Endothelial cell of umbilical vein (primary cell): ENCODE measurements around the gene RPH3AL. TPM values are rescaled to one million over a fixed set of nuclear protein-coding genes. Genes with fewer than 3 reads are reported as not detected.

Experiments used
- BruUV-seq: library from RNA; stranded (reverse); fragments of 400-500 nt; replicated peaks from 2 replicates; lab custom pipeline; 2021; lab: Mats Ljungman, UMichigan
- CTCF ChIA-PET: fragments of 300-600, 350-600 bp; sonication (Branson Sonifier 250); formaldehyde crosslinking; loops from one replicate; lab custom pipeline; 2021; ENCODE audit warnings: antibody characterized with exemption, inconsistent platforms; lab: Charles Lee
- POLR2A ChIA-PET: fragments of 300-600, 350-600 bp; sonication (Branson Sonifier 250); formaldehyde crosslinking; loops from one replicate; lab custom pipeline; 2021; ENCODE audit warnings: antibody characterized with exemption, inconsistent platforms; lab: Charles Lee
- DNase-seq: peaks from one replicate; pipeline ENCODE4 v3.0.0-alpha.2; 2011; ENCODE audit warnings: low read depth, low spot score
- FAIRE-seq: peaks from 2 replicates; lab custom pipeline; 2011; peaks lifted over from hg19 to GRCh38; lab: Jason Lieb, UNC
- H2AFZ ChIP-seq: 2 replicates; pipeline ENCODE4 v1.6.0; 2012; ENCODE audit warnings: low read depth, low read length, control low read depth, inconsistent platforms
- H3K27ac ChIP-seq: 2 replicates; pipeline ENCODE4 v1.5.1; 2011; ENCODE audit warnings: low read depth, mild to moderate bottlenecking, control low read depth, low read length, moderate library complexity; ENCODE audit not compliant: insufficient read depth
- H3K27me3 ChIP-seq, 2 experiments: 2 replicates each; pipeline versions ENCODE4 v1.6.0 to v1.6.1; 2011; ENCODE audit warnings: low read length in 2 of 2, mixed read lengths in 1 of 2; ENCODE audit not compliant: control insufficient read depth in 2 of 2, insufficient read depth in 2 of 2
- H3K36me3 ChIP-seq, 2 experiments: 2 replicates in 1 of 2; 3 replicates in 1 of 2; pipeline ENCODE4 v1.5.1; 2011; ENCODE audit warnings: low read length in 2 of 2, mild to moderate bottlenecking in 1 of 2, moderate library complexity in 1 of 2; ENCODE audit not compliant: control insufficient read depth in 2 of 2, insufficient read depth in 2 of 2; ENCODE audit errors: extremely low read depth in 1 of 2
- H3K4me1 ChIP-seq: 3 replicates; pipeline ENCODE4 v1.5.1; 2011; ENCODE audit warnings: mild to moderate bottlenecking, low read length; ENCODE audit not compliant: control insufficient read depth, insufficient read depth; ENCODE audit errors: extremely low read depth
- H3K4me2 ChIP-seq: 2 replicates; pipeline ENCODE4 v1.6.1; 2011; ENCODE audit warnings: low read length, control low read depth, mixed read lengths; ENCODE audit not compliant: insufficient read depth
- H3K4me3 ChIP-seq, 3 experiments: fragments of 200-600 bp in 1 of 3; sonication (generic), shearing (Covaris generic) in 1 of 3; replicated peaks in 1 of 3; 2 replicates each; pipeline ENCODE4 v1.5.1; 2011 to 2016; ENCODE audit warnings: control low read depth in 3 of 3, low read length in 3 of 3, mild to moderate bottlenecking in 2 of 3, inconsistent platforms in 1 of 3, low read depth in 1 of 3, moderate library complexity in 1 of 3; ENCODE audit not compliant: insufficient read depth in 1 of 3
- H3K79me2 ChIP-seq: 2 replicates; pipeline ENCODE4 v1.6.0; 2012; ENCODE audit warnings: low read length, inconsistent platforms; ENCODE audit not compliant: control insufficient read depth, insufficient read depth
- H3K9ac ChIP-seq: replicated peaks from 2 replicates; pipeline ENCODE3; 2011; ENCODE audit warnings: low read length, control low read depth; ENCODE audit not compliant: insufficient read depth; ENCODE audit errors: extremely low read depth
- H3K9me1 ChIP-seq: replicated peaks from 3 replicates; pipeline ENCODE4 v1.6.0; 2011; ENCODE audit warnings: mild to moderate bottlenecking, low read length; ENCODE audit not compliant: control insufficient read depth, insufficient read depth; ENCODE audit errors: extremely low read depth
- H3K9me3 ChIP-seq: replicated peaks from 2 replicates; pipeline ENCODE4 v1.5.1; 2012; ENCODE audit warnings: low read length, inconsistent platforms; ENCODE audit not compliant: control insufficient read depth, insufficient read depth
- H4K20me1 ChIP-seq: replicated peaks from 2 replicates; pipeline ENCODE3; 2011; ENCODE audit warnings: mild to moderate bottlenecking, low read length; ENCODE audit not compliant: control insufficient read depth, insufficient read depth; ENCODE audit errors: extremely low read depth
- EZH2 ChIP-seq: IDR thresholded peaks from 2 replicates; pipeline ENCODE4 v1.6.1; 2012; ENCODE audit warnings: borderline replicate concordance, low read depth, mild to moderate bottlenecking, moderate library complexity, low read length, inconsistent platforms; ENCODE audit not compliant: severe bottlenecking
- FOS ChIP-seq: IDR thresholded peaks from 2 replicates; pipeline ENCODE4 v1.6.1; 2011; ENCODE audit warnings: mild to moderate bottlenecking, low read length, moderate library complexity, borderline replicate concordance; ENCODE audit not compliant: insufficient read depth
- GATA2 ChIP-seq: IDR thresholded peaks from 2 replicates; pipeline ENCODE4 v1.7.0; 2011; ENCODE audit warnings: low read depth, mild to moderate bottlenecking, moderate library complexity, mixed read lengths, low read length; ENCODE audit not compliant: insufficient read length, insufficient read depth
- JUN ChIP-seq: IDR thresholded peaks from 2 replicates; pipeline ENCODE4 v1.6.1; 2011; ENCODE audit warnings: borderline replicate concordance, low read depth; ENCODE audit not compliant: insufficient read length, insufficient read depth
- MYC ChIP-seq: IDR thresholded peaks from one replicate; pipeline ENCODE4 v1.6.1; 2011; ENCODE audit warnings: mild to moderate bottlenecking, low read depth, low read length
- POLR2A ChIP-seq: IDR thresholded peaks from 2 replicates; pipeline ENCODE4 v1.6.1; 2012; ENCODE audit warnings: low read depth, mild to moderate bottlenecking, control low read depth, low read length
- POLR2AphosphoS5 ChIP-seq: IDR thresholded peaks from 2 replicates; pipeline ENCODE4 v1.6.1; 2012; ENCODE audit warnings: low read depth, mild to moderate bottlenecking, control low read depth, low read length, moderate library complexity; ENCODE audit not compliant: insufficient read depth
- dilution Hi-C: fragments of 300-500 bp; cut with MboI; formaldehyde crosslinking; loops from one replicate; pipeline ENCODE4 v1.15.0; 2019; ENCODE audit warnings: low sequenced_read_pairs; ENCODE audit not compliant: extremely low pct_ligation_motif_present
- intact Hi-C: fragments of 100-400 bp; cut with micrococcal nuclease; formaldehyde crosslinking; loops from one replicate; pipeline ENCODE4 v1.10.0; 2022
- polyA plus RNA-seq, 4 experiments: library from polyadenylated mRNA; depleted of rRNA in 3 of 4; stranded (reverse) in 3 of 4; unstranded in 1 of 4; fragments of >200 nt; gene quantifications; 2 replicates each; pipeline versions ENCODE4 v1.2.1 to v1.2.3, GENCODE V29; 2011 to 2012; ENCODE audit warnings: missing spikeins in 1 of 4
- total RNA-seq: library from RNA; stranded (reverse); gene quantifications from 2 replicates; pipeline ENCODE4 v1.2.3, GENCODE V29; 2021
- TF ChIP-seq, protein P1 (sequence below), 2 donors: IDR thresholded peaks; 1 replicate in 1 of 2; 2 replicates in 1 of 2; pipeline ENCODE4 v1.5.1; 2011; ENCODE audit warnings: low read length in 2 of 2, mild to moderate bottlenecking in 2 of 2, moderate library complexity in 2 of 2, control low read depth in 1 of 2, inconsistent platforms in 1 of 2, low read depth in 1 of 2; ENCODE audit not compliant: insufficient read depth in 1 of 2; ENCODE audit errors: extremely low read depth in 1 of 2
- TF ChIP-seq, protein P2 (sequence below): IDR thresholded peaks from 2 replicates; pipeline ENCODE4 v1.6.1; 2011; ENCODE audit not compliant: insufficient read depth, insufficient read length

The RPH3AL gene
- total and polyA plus RNA-seq, 2 donors (not counting 3 experiments of a cell fraction or from before 2014, with no cell fraction given), result 4.1 to 7.0 TPM

DNA sequence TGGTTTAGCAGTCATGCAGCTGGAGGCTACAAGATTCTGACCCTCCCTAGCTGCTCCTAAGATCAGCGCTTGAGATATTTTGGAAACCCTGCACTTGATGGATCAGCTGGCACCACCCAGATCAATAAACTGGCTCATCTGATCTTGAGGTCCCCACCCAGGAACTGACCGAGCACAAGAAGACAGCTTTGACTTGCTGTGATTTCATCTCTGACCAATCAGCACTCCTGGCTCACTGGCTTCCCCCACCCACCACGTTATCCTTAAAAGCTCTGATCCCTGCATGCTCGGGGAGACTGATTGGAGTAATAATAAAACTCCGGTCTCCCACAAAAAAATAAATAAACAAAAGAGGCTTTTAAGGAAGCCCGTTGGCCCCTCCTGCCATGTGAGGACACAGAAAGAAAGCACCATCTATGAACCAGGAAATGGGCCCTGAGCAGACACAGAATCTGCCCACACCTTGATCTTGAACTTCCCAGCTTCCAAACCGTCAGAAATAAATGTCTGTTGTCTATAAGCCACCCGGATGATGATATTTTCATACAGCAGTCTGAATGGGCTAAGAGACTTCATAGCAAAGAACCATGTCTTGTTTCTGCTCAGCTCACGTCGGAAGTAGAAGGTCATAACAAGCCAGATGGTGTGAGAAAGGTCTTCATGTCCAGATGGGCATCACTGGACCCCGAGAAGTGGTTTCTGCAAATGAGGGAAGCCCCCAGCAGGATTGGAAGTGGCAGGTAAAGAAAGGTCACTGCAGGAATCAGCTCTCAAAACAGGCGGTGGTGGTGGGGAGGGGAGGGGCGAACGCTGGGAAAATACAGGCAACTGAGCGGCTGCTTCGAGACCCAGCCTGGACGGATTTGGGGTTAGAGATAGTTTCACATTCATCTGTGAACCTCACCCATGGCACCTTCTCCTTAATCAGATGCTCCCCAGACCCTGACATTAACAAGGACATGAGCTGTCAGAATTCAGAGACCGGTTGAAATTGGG lies 19.8 kb upstream of the RPH3AL start:
- Histone ChIP-seq H3K27me3 (peaks cover 0 to 3% of the 10 kb centered on the region in 2 experiments), H2AFZ (no peak overlapping the region), H3K9me1 (no peaks in the 10 kb centered on the region), H3K4me3 (no peak overlapping the region), H3K9ac (no peak overlapping the region), H3K27ac (no peak overlapping the region), H3K79me2 (no peaks in the 10 kb centered on the region), H3K4me2 (no peak overlapping the region), H3K9me3 (no peaks in the 10 kb centered on the region), H3K36me3 (no peaks in the 10 kb centered on the region), H4K20me1 (no peaks in the 10 kb centered on the region), H3K4me1 (no peaks in the 10 kb centered on the region)
- POLR2A ChIA-PET, result no interaction called here
- dilution Hi-C loops (no loop called here), intact Hi-C loops (no loop called here)
- TF ChIP-seq, protein P1, sequence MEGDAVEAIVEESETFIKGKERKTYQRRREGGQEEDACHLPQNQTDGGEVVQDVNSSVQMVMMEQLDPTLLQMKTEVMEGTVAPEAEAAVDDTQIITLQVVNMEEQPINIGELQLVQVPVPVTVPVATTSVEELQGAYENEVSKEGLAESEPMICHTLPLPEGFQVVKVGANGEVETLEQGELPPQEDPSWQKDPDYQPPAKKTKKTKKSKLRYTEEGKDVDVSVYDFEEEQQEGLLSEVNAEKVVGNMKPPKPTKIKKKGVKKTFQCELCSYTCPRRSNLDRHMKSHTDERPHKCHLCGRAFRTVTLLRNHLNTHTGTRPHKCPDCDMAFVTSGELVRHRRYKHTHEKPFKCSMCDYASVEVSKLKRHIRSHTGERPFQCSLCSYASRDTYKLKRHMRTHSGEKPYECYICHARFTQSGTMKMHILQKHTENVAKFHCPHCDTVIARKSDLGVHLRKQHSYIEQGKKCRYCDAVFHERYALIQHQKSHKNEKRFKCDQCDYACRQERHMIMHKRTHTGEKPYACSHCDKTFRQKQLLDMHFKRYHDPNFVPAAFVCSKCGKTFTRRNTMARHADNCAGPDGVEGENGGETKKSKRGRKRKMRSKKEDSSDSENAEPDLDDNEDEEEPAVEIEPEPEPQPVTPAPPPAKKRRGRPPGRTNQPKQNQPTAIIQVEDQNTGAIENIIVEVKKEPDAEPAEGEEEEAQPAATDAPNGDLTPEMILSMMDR (IDR thresholded peaks at IDR 0.05; ENCODE audit: extremely low read depth in 1 of 2, insufficient read depth in 1 of 2, low read depth in 1 of 2, low read length in 2 of 2), result no peak
- TF ChIP-seq POLR2AphosphoS5, result no peak
- TF ChIP-seq JUN, result no peak
- no peak for TF ChIP-seq GATA2
- TF ChIP-seq FOS, result no peak
- TF ChIP-seq, protein P2, sequence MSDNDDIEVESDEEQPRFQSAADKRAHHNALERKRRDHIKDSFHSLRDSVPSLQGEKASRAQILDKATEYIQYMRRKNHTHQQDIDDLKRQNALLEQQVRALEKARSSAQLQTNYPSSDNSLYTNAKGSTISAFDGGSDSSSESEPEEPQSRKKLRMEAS, result no peak
- no peak for TF ChIP-seq POLR2A
- TF ChIP-seq EZH2, result no peak
- no peak for TF ChIP-seq MYC
- BruUV-seq, result no TSS peak
- FAIRE-seq (no peak), DNase-seq (no peak)
- CTCF ChIA-PET, result interaction anchor here (1.0 to 1.2 kb wide), 2 partner anchors 39 to 67 kb away, joined by 3 read pairs; no protein-coding TSS in a partner anchor
